Osteocyte (in vitro differentiated cells): Measurements from ENCODE around the gene SMYD3. TPM values are rescaled to one million over a fixed set of nuclear protein-coding genes. Genes with fewer than 3 reads are reported as not detected.
A peak's percentile ranks its signal among the peaks of the same experiment; 100 is the strongest.

ENCODE experiments used
- DNase-seq: peaks from one replicate; pipeline ENCODE4 v3.0.0; 2021; ENCODE audit warnings: mixed read lengths; ENCODE audit not compliant: unreplicated experiment; ENCODE audit errors: extremely low spot score
- H3K27ac Mint-ChIP-seq: one replicate; pipeline ENCODE4 v1.8.0; 2021; ENCODE audit warnings: mild to moderate bottlenecking, mixed read lengths; ENCODE audit not compliant: unreplicated experiment
- H3K27me3 Mint-ChIP-seq: one replicate; pipeline ENCODE4 v1.8.0; 2021; ENCODE audit warnings: mixed read lengths; ENCODE audit not compliant: unreplicated experiment
- H3K36me3 Mint-ChIP-seq: one replicate; pipeline ENCODE4 v1.8.0; 2021; ENCODE audit warnings: mixed read lengths; ENCODE audit not compliant: unreplicated experiment
- H3K4me1 Mint-ChIP-seq: one replicate; pipeline ENCODE4 v1.8.0; 2021; ENCODE audit warnings: mixed read lengths; ENCODE audit not compliant: unreplicated experiment
- H3K4me3 Mint-ChIP-seq: one replicate; pipeline ENCODE4 v1.8.0; 2021; ENCODE audit warnings: mild to moderate bottlenecking, moderate library complexity, mixed read lengths; ENCODE audit not compliant: unreplicated experiment
- H3K9me3 Mint-ChIP-seq: one replicate; pipeline ENCODE4 v1.8.0; 2021; ENCODE audit warnings: mixed read lengths; ENCODE audit not compliant: unreplicated experiment
- total RNA-seq: library from RNA; stranded (reverse); gene quantifications from 2 replicates; pipeline ENCODE4 v1.2.1, GENCODE V29; 2021
- TF ChIP-seq, protein P1 (sequence below): fragments of 200-600 bp; sonication (generic); IDR thresholded peaks from 2 replicates; pipeline ENCODE4 v1.5.0; 2021; ENCODE audit warnings: antibody characterized with exemption, mild to moderate bottlenecking, moderate library complexity

SMYD3 gene
- total RNA-seq, 1 donor from 2014 or later, result 22.3 TPM

DNA sequence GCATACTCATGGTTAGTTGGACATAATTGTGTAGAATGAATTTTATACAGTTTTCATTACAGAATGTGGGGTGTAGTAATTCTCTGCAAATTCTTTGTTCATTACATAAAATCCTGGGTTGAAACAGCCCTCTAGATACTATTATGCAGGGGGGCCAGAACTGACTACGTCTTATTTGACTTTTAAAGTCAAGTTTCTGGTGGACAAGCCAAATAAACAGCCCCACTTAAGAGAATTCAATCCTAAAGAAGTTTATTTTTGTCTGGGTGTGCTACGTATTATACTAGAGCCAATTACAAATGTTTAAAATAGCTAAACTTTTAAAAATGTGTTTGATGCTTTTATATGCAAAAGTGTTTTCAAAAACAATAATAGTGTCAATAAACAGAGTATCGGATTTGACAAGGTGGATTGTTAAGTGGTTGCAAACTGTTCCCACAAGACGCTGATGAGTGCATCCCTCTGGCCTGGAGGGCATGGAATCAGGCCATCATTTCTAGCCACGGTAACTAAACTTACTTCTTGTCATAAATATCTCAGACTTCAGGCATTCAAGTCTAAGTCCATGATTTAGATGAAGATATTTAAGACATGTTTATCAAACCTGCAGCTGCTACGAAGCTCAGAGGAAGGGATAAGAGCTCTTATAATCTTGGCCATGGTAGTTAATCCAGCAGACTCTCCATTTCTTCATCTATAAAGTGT lies 706.0 kb downstream of the SMYD3 start:
- no peak overlapping the region for H3K27ac Mint-ChIP-seq
- H3K36me3 Mint-ChIP-seq, result no peaks in the 10 kb centered on the region
- no peaks in the 10 kb centered on the region for H3K27me3 Mint-ChIP-seq
- H3K9me3 Mint-ChIP-seq, result no peaks in the 10 kb centered on the region
- peak; percentile 40 for DNase-seq
- no peak overlapping the region for H3K4me3 Mint-ChIP-seq
- peaks cover 7% of the 10 kb centered on the region for H3K4me1 Mint-ChIP-seq
- TF ChIP-seq, protein P1, sequence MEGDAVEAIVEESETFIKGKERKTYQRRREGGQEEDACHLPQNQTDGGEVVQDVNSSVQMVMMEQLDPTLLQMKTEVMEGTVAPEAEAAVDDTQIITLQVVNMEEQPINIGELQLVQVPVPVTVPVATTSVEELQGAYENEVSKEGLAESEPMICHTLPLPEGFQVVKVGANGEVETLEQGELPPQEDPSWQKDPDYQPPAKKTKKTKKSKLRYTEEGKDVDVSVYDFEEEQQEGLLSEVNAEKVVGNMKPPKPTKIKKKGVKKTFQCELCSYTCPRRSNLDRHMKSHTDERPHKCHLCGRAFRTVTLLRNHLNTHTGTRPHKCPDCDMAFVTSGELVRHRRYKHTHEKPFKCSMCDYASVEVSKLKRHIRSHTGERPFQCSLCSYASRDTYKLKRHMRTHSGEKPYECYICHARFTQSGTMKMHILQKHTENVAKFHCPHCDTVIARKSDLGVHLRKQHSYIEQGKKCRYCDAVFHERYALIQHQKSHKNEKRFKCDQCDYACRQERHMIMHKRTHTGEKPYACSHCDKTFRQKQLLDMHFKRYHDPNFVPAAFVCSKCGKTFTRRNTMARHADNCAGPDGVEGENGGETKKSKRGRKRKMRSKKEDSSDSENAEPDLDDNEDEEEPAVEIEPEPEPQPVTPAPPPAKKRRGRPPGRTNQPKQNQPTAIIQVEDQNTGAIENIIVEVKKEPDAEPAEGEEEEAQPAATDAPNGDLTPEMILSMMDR, result no peak

- no peak overlapping the region for H3K27ac Mint-ChIP-seq
- TF ChIP-seq, protein P1, result no peak
- H3K36me3 Mint-ChIP-seq, result no peaks in the 10 kb centered on the region
- no peak for DNase-seq
- H3K4me1 Mint-ChIP-seq, result peaks cover 7% of the 10 kb centered on the region
- no peaks in the 10 kb centered on the region for H3K9me3 Mint-ChIP-seq
- H3K4me3 Mint-ChIP-seq, result no peak overlapping the region
- H3K27me3 Mint-ChIP-seq, result no peaks in the 10 kb centered on the region
Measured at GRCh38 chr1:245798349-245798711, 708.7 kb downstream of the SMYD3 start.

DNA sequence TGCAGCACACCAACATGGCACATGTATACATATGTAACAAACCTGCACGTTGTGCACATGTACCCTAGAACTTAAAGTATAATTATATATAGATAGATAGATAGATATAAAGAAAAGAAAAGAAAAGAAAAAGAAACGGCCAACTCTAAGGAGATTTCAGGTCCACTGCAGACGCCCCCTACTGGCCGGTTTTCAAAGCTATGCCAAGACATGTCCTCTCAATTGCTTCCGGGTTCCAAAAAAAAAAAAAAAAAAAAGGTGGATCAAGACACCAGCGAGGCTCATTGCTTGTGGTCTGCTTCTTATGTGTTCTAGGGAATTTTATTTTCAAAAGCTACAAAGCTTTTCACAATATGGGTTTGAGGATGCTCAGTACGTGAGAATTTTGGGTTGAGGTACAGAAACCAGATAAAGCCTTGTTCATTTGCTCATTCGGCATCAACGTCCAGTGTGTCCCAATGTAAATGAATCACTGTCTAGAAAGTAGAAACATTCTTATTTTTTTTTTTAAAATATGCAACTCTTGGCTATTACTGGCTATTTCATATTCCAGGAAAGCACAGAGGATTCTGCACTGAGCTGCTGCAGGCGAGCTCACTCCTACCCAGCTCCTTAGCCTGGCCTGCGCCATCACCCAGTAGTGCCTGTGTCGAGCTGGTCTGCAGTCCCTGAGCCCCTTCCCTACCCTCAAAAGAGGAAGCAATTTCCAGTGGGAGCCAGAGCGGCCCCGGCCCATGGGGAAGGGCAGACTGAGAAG lies 709.3 kb downstream of the SMYD3 start:
- Mint-ChIP-seq H3K36me3 (no peaks in the 10 kb centered on the region), H3K27me3 (no peaks in the 10 kb centered on the region), H3K4me3 (no peak overlapping the region), H3K9me3 (no peaks in the 10 kb centered on the region), H3K27ac (no peak overlapping the region), H3K4me1 (peaks cover 7% of the 10 kb centered on the region)
- TF ChIP-seq, protein P1, result peak; percentile 38
- peak; percentile 62 for DNase-seq

- peaks cover 4% of the 10 kb centered on the region for H3K36me3 Mint-ChIP-seq
- peaks cover 20% of the 10 kb centered on the region for H3K4me1 Mint-ChIP-seq
- H3K27me3 Mint-ChIP-seq, result no peaks in the 10 kb centered on the region
- TF ChIP-seq, protein P1, result no peak
- H3K4me3 Mint-ChIP-seq, result no peak overlapping the region
- DNase-seq, result no peak
- H3K9me3 Mint-ChIP-seq, result no peaks in the 10 kb centered on the region
- no peak overlapping the region for H3K27ac Mint-ChIP-seq
Measured at GRCh38 chr1:245791410-245792312, 715.4 kb downstream of the SMYD3 start.
